ENCODE data around the gene HRG. TPM values are rescaled to one million over a fixed set of nuclear protein-coding genes. Genes with fewer than 3 reads are reported as not detected.
A peak's percentile ranks its signal among the peaks of the same experiment; 100 is the strongest.

The HRG gene, protein sequence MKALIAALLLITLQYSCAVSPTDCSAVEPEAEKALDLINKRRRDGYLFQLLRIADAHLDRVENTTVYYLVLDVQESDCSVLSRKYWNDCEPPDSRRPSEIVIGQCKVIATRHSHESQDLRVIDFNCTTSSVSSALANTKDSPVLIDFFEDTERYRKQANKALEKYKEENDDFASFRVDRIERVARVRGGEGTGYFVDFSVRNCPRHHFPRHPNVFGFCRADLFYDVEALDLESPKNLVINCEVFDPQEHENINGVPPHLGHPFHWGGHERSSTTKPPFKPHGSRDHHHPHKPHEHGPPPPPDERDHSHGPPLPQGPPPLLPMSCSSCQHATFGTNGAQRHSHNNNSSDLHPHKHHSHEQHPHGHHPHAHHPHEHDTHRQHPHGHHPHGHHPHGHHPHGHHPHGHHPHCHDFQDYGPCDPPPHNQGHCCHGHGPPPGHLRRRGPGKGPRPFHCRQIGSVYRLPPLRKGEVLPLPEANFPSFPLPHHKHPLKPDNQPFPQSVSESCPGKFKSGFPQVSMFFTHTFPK
- polyA plus RNA-seq: not detected
- long read RNA-seq, donor 1: 0 reads
- long read RNA-seq, donor 2: 0 reads
- long read RNA-seq, donor 3: 0 reads
- long read RNA-seq, donor 4: 0 reads
- long read RNA-seq, donor 5: 0 reads
- long read RNA-seq, donor 6: 0 reads
- long read RNA-seq, donor 7: 0 reads
- long read RNA-seq, donor 8: 0 reads
- long read RNA-seq, donor 9: 0 reads
- long read RNA-seq, donor 10: 0 reads

DNA sequence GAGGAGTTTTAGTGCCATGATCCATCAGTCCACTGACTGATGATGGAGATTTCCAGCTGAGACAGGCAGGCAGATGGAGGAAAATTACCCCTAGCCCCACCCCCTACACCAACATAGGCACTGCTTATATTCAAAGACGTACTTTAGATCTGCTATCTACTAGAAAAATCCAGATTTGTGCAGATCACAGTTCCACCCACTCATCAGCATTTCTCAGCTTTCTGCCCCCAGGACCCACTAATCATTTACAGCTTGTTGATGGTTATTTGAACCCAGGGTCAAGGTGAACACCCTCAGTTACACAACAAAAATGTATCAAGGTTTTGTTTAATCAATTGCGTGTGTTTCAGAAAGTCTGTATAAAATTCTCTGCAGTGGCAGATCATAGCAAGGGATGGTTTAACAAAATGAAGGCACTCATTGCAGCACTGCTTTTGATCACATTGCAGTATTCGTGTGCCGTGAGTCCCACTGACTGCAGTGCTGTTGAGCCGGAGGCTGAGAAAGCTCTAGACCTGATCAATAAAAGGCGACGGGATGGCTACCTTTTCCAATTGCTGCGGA, at the start of gene HRG:
Gene HRG, plus strand, starts transcription at position 390 of the 564 bp plus-strand sequence. Its CDS starts 18 bp downstream, at position 408.
- H3K4me1 ChIP-seq (ENCODE audit: control insufficient read depth in 3 of 3, insufficient read depth in 2 of 3, low read depth in 1 of 3, low read length in 2 of 3): no peaks in the 10 kb centered on the region
- DNase-seq (no peak), FAIRE-seq (no peak)
- H3K9me3 ChIP-seq (ENCODE audit: control insufficient read depth in 2 of 2, insufficient read depth in 1 of 2, low read depth in 1 of 2, low read length in 1 of 2): no peaks in the 10 kb centered on the region
- no peak within 1 kb of the TSS for H3K4me3 ChIP-seq (ENCODE audit: low read depth in 1 of 3, low read length in 3 of 3)
- peaks cover 0 to 4% (median 0%) of the 10 kb centered on the region in 3 donors for H3K27me3 ChIP-seq (ENCODE audit: control insufficient read depth in 3 of 3, insufficient read depth in 3 of 3, low read length in 3 of 3)
- no peak within 1 kb of the TSS for H3K27ac ChIP-seq (ENCODE audit: low read depth in 1 of 3, low read length in 2 of 3)
- WGBS, 3 donors: 79 to 87% (median 82%) methylated on average over 8 of the region's 8 CpGs
- H3K36me3 ChIP-seq (ENCODE audit: control insufficient read depth in 3 of 3, insufficient read depth in 2 of 3, low read depth in 1 of 3, low read length in 3 of 3): no peaks in the 10 kb centered on the region

- no peaks in the 10 kb centered on the region for H3K9me3 ChIP-seq (ENCODE audit: control insufficient read depth in 2 of 2, insufficient read depth in 1 of 2, low read depth in 1 of 2, low read length in 1 of 2)
- FAIRE-seq: no peak
- peaks cover 0 to 18% (median 0%) of the 10 kb centered on the region in 3 donors for H3K4me1 ChIP-seq (ENCODE audit: control insufficient read depth in 3 of 3, insufficient read depth in 2 of 3, low read depth in 1 of 3, low read length in 2 of 3)
- 86 to 90% (median 90%) methylated on average over 8 of the region's 8 CpGs for WGBS, 3 donors
- no peak overlapping the region for H3K4me3 ChIP-seq (ENCODE audit: low read depth in 1 of 3, low read length in 3 of 3)
- H3K27ac ChIP-seq (ENCODE audit: low read depth in 1 of 3, low read length in 2 of 3): no peak overlapping the region
- H3K27me3 ChIP-seq (ENCODE audit: control insufficient read depth in 3 of 3, insufficient read depth in 3 of 3, low read length in 3 of 3): peaks cover 0 to 2% (median 0%) of the 10 kb centered on the region in 3 donors
- no peaks in the 10 kb centered on the region for H3K36me3 ChIP-seq (ENCODE audit: control insufficient read depth in 3 of 3, insufficient read depth in 2 of 3, low read depth in 1 of 3, low read length in 3 of 3)
- DNase-seq: no peak
Measured at GRCh38 chr3:186616299-186616617, 49.6 kb upstream of the HRG start.

DNA sequence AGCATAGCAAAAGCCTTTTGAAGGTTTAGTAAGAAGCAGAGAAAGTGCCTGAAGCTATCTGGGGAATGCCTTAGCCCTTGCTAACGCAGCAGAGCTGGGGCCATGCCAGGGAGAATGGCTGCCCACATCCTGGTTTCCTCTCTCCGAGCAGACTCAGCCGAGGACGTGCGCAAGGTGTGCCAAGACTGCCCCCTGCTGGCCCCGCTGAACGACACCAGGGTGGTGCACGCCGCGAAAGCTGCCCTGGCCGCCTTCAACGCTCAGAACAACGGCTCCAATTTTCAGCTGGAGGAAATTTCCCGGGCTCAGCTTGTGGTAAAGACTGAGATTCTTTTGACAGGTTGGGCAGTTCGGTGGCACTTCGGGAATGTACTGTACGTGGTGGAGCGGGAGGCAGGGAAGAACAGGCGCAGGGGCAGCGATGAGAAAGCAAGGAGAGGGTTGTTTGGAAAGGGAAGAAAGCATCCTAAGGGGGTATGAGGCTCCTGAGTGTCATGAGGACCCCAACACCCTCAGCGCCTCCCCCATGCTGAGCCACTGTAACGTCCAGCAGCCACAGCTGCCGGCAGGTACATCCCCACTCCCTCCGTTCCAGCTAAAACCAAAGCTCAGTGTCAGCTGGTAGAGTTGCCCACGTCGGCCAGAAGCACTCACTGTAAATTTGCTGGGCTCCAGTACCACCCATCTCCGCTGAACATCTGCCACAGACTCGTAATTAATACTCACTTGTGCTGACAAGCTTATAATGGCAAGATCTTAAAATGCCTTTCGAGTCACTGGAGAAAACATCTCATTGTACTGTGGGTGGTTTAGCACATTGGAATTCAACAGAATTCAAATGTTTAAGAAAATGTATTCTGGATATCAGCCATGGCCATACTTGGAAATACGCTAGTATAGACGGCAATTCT, 48.5 kb upstream of the HRG start:
- DNase-seq (peak; percentile 83 to 90), FAIRE-seq (no peak)
- Histone ChIP-seq H3K36me3 (ENCODE audit: control insufficient read depth in 3 of 3, insufficient read depth in 2 of 3, low read depth in 1 of 3, low read length in 3 of 3) (no peaks in the 10 kb centered on the region), H3K4me1 (ENCODE audit: control insufficient read depth in 3 of 3, insufficient read depth in 2 of 3, low read depth in 1 of 3, low read length in 2 of 3) (peaks cover 0 to 13% (median 0%) of the 10 kb centered on the region in 3 donors), H3K27ac (ENCODE audit: low read depth in 1 of 3, low read length in 2 of 3) (peak overlapping the region in 1 of 3 donors; percentile 8), H3K9me3 (ENCODE audit: control insufficient read depth in 2 of 2, insufficient read depth in 1 of 2, low read depth in 1 of 2, low read length in 1 of 2) (no peaks in the 10 kb centered on the region), H3K27me3 (ENCODE audit: control insufficient read depth in 3 of 3, insufficient read depth in 3 of 3, low read length in 3 of 3) (no peaks in the 10 kb centered on the region), H3K4me3 (ENCODE audit: low read depth in 1 of 3, low read length in 3 of 3) (no peak overlapping the region)
- 20 to 24% (median 20%) methylated on average over 30 to 31 of the region's 31 CpGs for WGBS, 3 donors

GRCh38 chr3:186618318-186618938, 47.4 kb upstream of the HRG start:
- FAIRE-seq (no peak), DNase-seq (no peak)
- H3K4me3 ChIP-seq (ENCODE audit: low read depth in 1 of 3, low read length in 3 of 3): no peak overlapping the region
- peaks cover 0 to 2% (median 0%) of the 10 kb centered on the region in 3 donors for H3K4me1 ChIP-seq (ENCODE audit: control insufficient read depth in 3 of 3, insufficient read depth in 2 of 3, low read depth in 1 of 3, low read length in 2 of 3)
- H3K9me3 ChIP-seq (ENCODE audit: control insufficient read depth in 2 of 2, insufficient read depth in 1 of 2, low read depth in 1 of 2, low read length in 1 of 2): no peaks in the 10 kb centered on the region
- no peak overlapping the region for H3K27ac ChIP-seq (ENCODE audit: low read depth in 1 of 3, low read length in 2 of 3)
- no peaks in the 10 kb centered on the region for H3K27me3 ChIP-seq (ENCODE audit: control insufficient read depth in 3 of 3, insufficient read depth in 3 of 3, low read length in 3 of 3)
- 88 to 92% (median 89%) methylated on average over 8 of the region's 8 CpGs for WGBS, 3 donors
- no peaks in the 10 kb centered on the region for H3K36me3 ChIP-seq (ENCODE audit: control insufficient read depth in 3 of 3, insufficient read depth in 2 of 3, low read depth in 1 of 3, low read length in 3 of 3)

GRCh38 chr3:186619787-186620212, 46.0 kb upstream of the HRG start:
- Histone ChIP-seq H3K36me3 (ENCODE audit: control insufficient read depth in 3 of 3, insufficient read depth in 2 of 3, low read depth in 1 of 3, low read length in 3 of 3) (no peaks in the 10 kb centered on the region), H3K4me1 (ENCODE audit: control insufficient read depth in 3 of 3, insufficient read depth in 2 of 3, low read depth in 1 of 3, low read length in 2 of 3) (peaks cover 0 to 2% (median 0%) of the 10 kb centered on the region in 3 donors), H3K9me3 (ENCODE audit: control insufficient read depth in 2 of 2, insufficient read depth in 1 of 2, low read depth in 1 of 2, low read length in 1 of 2) (no peaks in the 10 kb centered on the region), H3K4me3 (ENCODE audit: low read depth in 1 of 3, low read length in 3 of 3) (no peak overlapping the region), H3K27me3 (ENCODE audit: control insufficient read depth in 3 of 3, insufficient read depth in 3 of 3, low read length in 3 of 3) (no peaks in the 10 kb centered on the region), H3K27ac (ENCODE audit: low read depth in 1 of 3, low read length in 2 of 3) (no peak overlapping the region)
- FAIRE-seq: no peak
- WGBS, 3 donors: 89 to 90% (median 90%) methylated on average over 5 of the region's 5 CpGs
- DNase-seq: no peak

- no peak for FAIRE-seq
Measured at GRCh38 chr3:186620213-186621092, 45.4 kb upstream of the HRG start.

GRCh38 chr3:186621894-186622650, 43.7 kb upstream of the HRG start:
- Histone ChIP-seq H3K4me1 (ENCODE audit: control insufficient read depth in 3 of 3, insufficient read depth in 2 of 3, low read depth in 1 of 3, low read length in 2 of 3) (no peaks in the 10 kb centered on the region), H3K9me3 (ENCODE audit: control insufficient read depth in 2 of 2, insufficient read depth in 1 of 2, low read depth in 1 of 2, low read length in 1 of 2) (no peaks in the 10 kb centered on the region), H3K36me3 (ENCODE audit: control insufficient read depth in 3 of 3, insufficient read depth in 2 of 3, low read depth in 1 of 3, low read length in 3 of 3) (no peaks in the 10 kb centered on the region), H3K4me3 (ENCODE audit: low read depth in 1 of 3, low read length in 3 of 3) (no peak overlapping the region), H3K27ac (ENCODE audit: low read depth in 1 of 3, low read length in 2 of 3) (no peak overlapping the region), H3K27me3 (ENCODE audit: control insufficient read depth in 3 of 3, insufficient read depth in 3 of 3, low read length in 3 of 3) (no peaks in the 10 kb centered on the region)
- DNase-seq (no peak), FAIRE-seq (no peak)
- 63 to 77% (median 74%) methylated on average over 7 of the region's 7 CpGs for WGBS, 3 donors

More at GRCh38 chr3:186620213-186621092, 45.4 kb upstream of the HRG start:
- no peak overlapping the region for H3K27ac ChIP-seq (ENCODE audit: low read depth in 1 of 3, low read length in 2 of 3)
- no peaks in the 10 kb centered on the region for H3K36me3 ChIP-seq (ENCODE audit: control insufficient read depth in 3 of 3, insufficient read depth in 2 of 3, low read depth in 1 of 3, low read length in 3 of 3)
- no peaks in the 10 kb centered on the region for H3K4me1 ChIP-seq (ENCODE audit: control insufficient read depth in 3 of 3, insufficient read depth in 2 of 3, low read depth in 1 of 3, low read length in 2 of 3)
- H3K9me3 ChIP-seq (ENCODE audit: control insufficient read depth in 2 of 2, insufficient read depth in 1 of 2, low read depth in 1 of 2, low read length in 1 of 2): no peaks in the 10 kb centered on the region
- DNase-seq: no peak
- WGBS, 3 donors: 72 to 88% (median 84%) methylated on average over 17 of the region's 17 CpGs
- H3K27me3 ChIP-seq (ENCODE audit: control insufficient read depth in 3 of 3, insufficient read depth in 3 of 3, low read length in 3 of 3): no peaks in the 10 kb centered on the region
- no peak overlapping the region for H3K4me3 ChIP-seq (ENCODE audit: low read depth in 1 of 3, low read length in 3 of 3)
